HEK293T (cell line): ENCODE measurements around the gene ACBD4.

Experiments
- CTCF ChIA-PET: fragments of 350-600 bp; formaldehyde crosslinking; extraction: SDS; loops from one replicate; lab custom pipeline; 2021; ENCODE audit warnings: antibody characterized with exemption, inconsistent platforms; lab: Yijun Ruan, JAX
- POLR2A ChIA-PET: fragments of 350-600 bp; formaldehyde crosslinking; extraction: SDS; loops from one replicate; lab custom pipeline; 2020; ENCODE audit warnings: antibody characterized with exemption, inconsistent platforms; lab: Yijun Ruan, JAX
- DNase-seq: peaks from one replicate; pipeline ENCODE4 v3.0.0; 2012; ENCODE audit warnings: mixed read lengths; ENCODE audit errors: extremely low spot score
- ARNT ChIP-seq: fragments of 450-650 bp; IDR thresholded peaks from 2 replicates; pipeline ENCODE4 v1.6.1; 2017; ENCODE audit warnings: mild to moderate bottlenecking
- BHLHE40 ChIP-seq: fragments of 450-650 bp; IDR thresholded peaks from 2 replicates; pipeline ENCODE4 v1.6.1; 2016; ENCODE audit warnings: mild to moderate bottlenecking, moderate library complexity, borderline replicate concordance
- CTBP1 ChIP-seq: fragments of 450-650 bp; IDR thresholded peaks from 2 replicates; pipeline ENCODE4 v1.6.1; 2016; ENCODE audit warnings: borderline replicate concordance
- ELF4 ChIP-seq: fragments of 450-650 bp; IDR thresholded peaks from 2 replicates; pipeline ENCODE4 v1.6.1; 2017; ENCODE audit warnings: antibody characterized with exemption
- FOXA1 ChIP-seq: fragments of 450-650 bp; IDR thresholded peaks from 2 replicates; pipeline ENCODE4 v1.6.1; 2016; ENCODE audit warnings: mild to moderate bottlenecking
- FOXK2 ChIP-seq: fragments of 450-650 bp; IDR thresholded peaks from 2 replicates; pipeline ENCODE4 v1.6.1; 2016; ENCODE audit warnings: mild to moderate bottlenecking
- FOXM1 ChIP-seq: fragments of 450-650 bp; IDR thresholded peaks from 2 replicates; pipeline ENCODE4 v1.6.1; 2017; ENCODE audit warnings: mild to moderate bottlenecking, borderline replicate concordance
- HDGF ChIP-seq: fragments of 450-650 bp; IDR thresholded peaks from 2 replicates; pipeline ENCODE4 v1.6.1; 2017; ENCODE audit warnings: antibody characterized with exemption, borderline replicate concordance
- L3MBTL2 ChIP-seq: fragments of 450-650 bp; conservative IDR thresholded peaks from 2 replicates; pipeline ENCODE4 v1.6.1; 2016; ENCODE audit warnings: mild to moderate bottlenecking
- LEF1 ChIP-seq: fragments of 450-650 bp; IDR thresholded peaks from 2 replicates; pipeline ENCODE4 v1.6.1; 2017; ENCODE audit warnings: mild to moderate bottlenecking, borderline replicate concordance
- NFRKB ChIP-seq: fragments of 450-650 bp; IDR thresholded peaks from 2 replicates; pipeline ENCODE4 v1.6.1; 2016; ENCODE audit warnings: mild to moderate bottlenecking, moderate library complexity
- PKNOX1 ChIP-seq: fragments of 450-650 bp; IDR thresholded peaks from 2 replicates; pipeline ENCODE4 v1.6.1; 2016
- SP1 ChIP-seq: fragments of 450-650 bp; IDR thresholded peaks from 2 replicates; pipeline ENCODE4 v1.6.1; 2017
- SUZ12 ChIP-seq: fragments of 450-650 bp; IDR thresholded peaks from 2 replicates; pipeline ENCODE4 v1.6.1; 2016; ENCODE audit warnings: mild to moderate bottlenecking
- TARDBP ChIP-seq: fragments of 450-650 bp; IDR thresholded peaks from 2 replicates; pipeline ENCODE4 v1.6.1; 2016
- ZNF384 ChIP-seq: fragments of 450-650 bp; IDR thresholded peaks from 2 replicates; pipeline ENCODE4 v1.6.1; 2016

Gene ACBD4

GRCh38 chr17:45132320-45132571 is 3.2 kb upstream of the ACBD4 start, which contains the start of gene PLCD3:
Gene PLCD3, minus strand, starts transcription at chr17:45132515. Its CDS starts 105 bp downstream, at chr17:45132410.
- POLR2A ChIA-PET: interaction anchor here (1.0 kb wide), 2 partner anchors 15 to 17 kb away, joined by 4 to 6 read pairs; partner anchors contain the start of gene HEXIM1

GRCh38 chr17:45132572-45133463 is 2.7 kb upstream of the ACBD4 start:
- peak; percentile 93 for DNase-seq

More at GRCh38 chr17:45132320-45132571, 3.2 kb upstream of the ACBD4 start, which contains the start of gene PLCD3:
- no peak for DNase-seq
- TF ChIP-seq PKNOX1: no peak
- TF ChIP-seq ZNF384: no peak
- TF ChIP-seq FOXM1: no peak
- no peak for TF ChIP-seq SP1
- TF ChIP-seq ARNT: peak; percentile 35; the same call in 1 of the 2 replicates
- TF ChIP-seq FOXK2: no peak
- TF ChIP-seq L3MBTL2: no peak
- no peak for TF ChIP-seq NFRKB
- CTCF ChIA-PET: interaction anchor here (1.4 to 1.6 kb wide), 2 partner anchors 24 to 27 kb away, joined by 3 read pairs; no protein-coding TSS in a partner anchor

GRCh38 chr17:45135978-45136791 is 698 bp downstream of the ACBD4 start:
- TF ChIP-seq FOXA1: no peak
- no peak for TF ChIP-seq HDGF
- no peak for TF ChIP-seq CTBP1
- no peak for TF ChIP-seq NFRKB
- TF ChIP-seq BHLHE40: no peak
- TF ChIP-seq ARNT: no peak
- no peak for TF ChIP-seq FOXM1
- TF ChIP-seq L3MBTL2: no peak
- no peak for DNase-seq
- ChIA-PET CTCF (interaction anchor here (0.5 to 2.8 kb wide), 73 partner anchors 7 to 633 kb away, joined by 3 to 106 read pairs (median 4); partner anchors contain the start of genes GPATCH8, HEXIM1, HEXIM2 and MAP3K14), POLR2A (interaction anchor here (0.7 to 3.6 kb wide), 11 partner anchors 8 to 83 kb away, joined by 3 to 69 read pairs (median 6); partner anchors contain the start of genes HEXIM1 and HEXIM2)

More at GRCh38 chr17:45132572-45133463, 2.7 kb upstream of the ACBD4 start:
- ChIA-PET POLR2A (interaction anchor here (1.0 kb wide), 2 partner anchors 15 to 16 kb away, joined by 4 to 6 read pairs; partner anchors contain the start of gene HEXIM1), CTCF (interaction anchor here (1.4 to 1.6 kb wide), 2 partner anchors 25 to 27 kb away, joined by 3 read pairs; no protein-coding TSS in a partner anchor)
- peak; percentile 37; the same call in 1 of the 2 replicates for TF ChIP-seq L3MBTL2
- TF ChIP-seq CTBP1: no peak

GRCh38 chr17:45136846-45137560 is 1.5 kb downstream of the ACBD4 start:
- TF ChIP-seq ELF4: no peak
- TF ChIP-seq PKNOX1: no peak
- TF ChIP-seq CTBP1: no peak
- TF ChIP-seq BHLHE40: no peak
- no peak for TF ChIP-seq LEF1
- TF ChIP-seq FOXA1: no peak
- ChIA-PET POLR2A (interaction anchor here (1.8 to 3.6 kb wide), 3 partner anchors 9 to 23 kb away, joined by 8 to 69 read pairs (median 25); partner anchors contain the start of genes HEXIM1 and HEXIM2), CTCF (interaction anchor here (0.5 to 2.7 kb wide), 5 partner anchors 9 to 325 kb away, joined by 3 to 78 read pairs (median 30); partner anchors contain the start of gene HEXIM2)
- DNase-seq: no peak

- no peak for TF ChIP-seq LEF1
- no peak for TF ChIP-seq SUZ12
- no peak for TF ChIP-seq CTBP1
- no peak for TF ChIP-seq FOXK2
- TF ChIP-seq ARNT: no peak
- TF ChIP-seq NFRKB: no peak
- no peak for TF ChIP-seq TARDBP
- no peak for TF ChIP-seq FOXA1
- TF ChIP-seq FOXM1: no peak
- TF ChIP-seq BHLHE40: no peak
- TF ChIP-seq PKNOX1: no peak
- TF ChIP-seq SP1: no peak
- no peak for TF ChIP-seq ELF4
- TF ChIP-seq ZNF384: no peak
- no peak for TF ChIP-seq L3MBTL2
- no peak for TF ChIP-seq HDGF
- ChIA-PET CTCF (interaction anchor here (0.5 to 1.3 kb wide), 3 partner anchors 60 to 326 kb away, joined by 3 to 4 read pairs (median 3); no protein-coding TSS in a partner anchor), POLR2A (interaction anchor here (3.6 kb wide), 1 partner anchor 12 kb away, joined by 69 read pairs; the partner anchor contains the start of gene HEXIM1)
- no peak for DNase-seq
These were observed 2.2 kb downstream of the ACBD4 start for GRCh38 chr17:45137561-45138305.
